GM06990 (cell line): Measurements from ENCODE around the gene FIBP.

Experiments
- DNase-seq: peaks from one replicate; pipeline ENCODE4 v3.0.0-alpha.2; 2011; ENCODE audit not compliant: insufficient read length; ENCODE audit errors: extremely low read depth
- H3K27me3 ChIP-seq: replicated peaks from 2 replicates; pipeline ENCODE4 v1.6.0; 2011; ENCODE audit warnings: low read length; ENCODE audit not compliant: control insufficient read depth, insufficient read depth
- H3K36me3 ChIP-seq: 2 replicates; pipeline ENCODE4 v1.5.1; 2011; ENCODE audit warnings: low read length; ENCODE audit not compliant: control insufficient read depth, insufficient read depth
- H3K4me3 ChIP-seq: replicated peaks from 2 replicates; pipeline ENCODE4 v1.5.1; 2011; ENCODE audit warnings: low read depth, mild to moderate bottlenecking, control low read depth, low read length
- CTCF ChIP-seq: IDR thresholded peaks from 2 replicates; pipeline ENCODE4 v1.5.1; 2011; ENCODE audit warnings: low read length, control low read depth, mild to moderate bottlenecking, inconsistent platforms; ENCODE audit not compliant: insufficient read depth, poor library complexity, severe bottlenecking

The FIBP gene

DNA sequence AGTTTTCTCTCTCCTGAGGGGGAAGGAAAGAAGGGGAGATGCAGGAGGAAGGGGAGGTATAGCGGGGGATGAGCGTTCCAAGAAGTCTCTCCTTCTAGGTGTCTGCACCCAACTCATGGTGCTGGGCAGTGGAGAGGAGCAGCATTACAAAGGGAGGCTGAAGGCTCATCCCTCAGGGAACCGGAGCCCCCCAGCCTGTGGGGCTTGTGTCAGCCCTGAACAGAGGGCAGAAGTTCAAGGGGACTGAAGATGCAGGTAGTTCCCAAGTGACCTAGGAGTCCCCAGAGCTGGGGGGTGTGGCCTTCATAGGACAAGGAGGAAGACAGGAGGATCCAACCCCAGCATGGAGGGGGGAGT, 28.8 kb upstream of the FIBP start:
- Histone ChIP-seq H3K4me3 (no peak overlapping the region), H3K36me3 (peaks cover 3% of the 10 kb centered on the region), H3K27me3 (no peaks in the 10 kb centered on the region)
- DNase-seq, result no peak
- no peak for TF ChIP-seq CTCF

DNA sequence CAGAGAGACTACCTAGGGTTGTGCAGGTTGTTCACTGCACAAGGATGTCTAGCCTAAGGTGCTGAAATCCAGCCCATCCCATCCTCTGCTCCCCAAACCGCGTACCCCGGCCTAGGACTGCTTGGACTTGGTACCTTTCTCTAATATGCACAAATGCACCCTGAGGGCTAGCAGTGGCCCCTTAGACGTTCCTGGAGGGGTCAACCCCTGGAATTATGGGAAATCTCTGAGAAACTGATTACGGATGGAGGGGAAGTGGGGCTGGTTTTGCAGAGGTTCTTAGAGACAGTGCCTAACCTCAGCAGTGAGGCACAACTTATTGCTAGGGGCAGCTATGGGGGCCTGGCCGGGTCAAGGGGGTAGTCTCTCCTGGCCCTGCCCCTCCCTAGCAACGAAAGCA, 28.1 kb upstream of the FIBP start:
- no peak for DNase-seq

DNA sequence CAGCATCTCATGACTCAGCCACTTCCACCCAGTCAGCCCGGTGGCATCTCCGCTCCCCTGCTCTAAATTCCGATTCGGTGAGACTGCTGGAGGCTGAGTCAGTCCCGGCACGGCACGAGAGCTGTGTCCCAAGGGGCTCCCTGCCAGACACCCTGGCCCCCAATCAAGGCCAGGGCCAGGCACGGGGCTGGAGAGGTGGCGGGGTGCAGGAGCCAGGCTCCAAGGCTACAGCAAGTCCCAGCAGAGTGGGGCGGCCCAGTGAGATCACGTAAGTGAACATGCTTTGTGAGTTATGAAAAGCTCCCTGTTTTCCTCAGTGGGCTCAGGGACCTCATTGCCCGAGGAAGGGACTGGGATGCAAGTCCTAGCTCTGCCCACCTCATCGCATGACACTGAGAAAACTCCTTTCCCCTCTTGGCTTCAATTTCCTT, 27.6 kb upstream of the FIBP start:
- Histone ChIP-seq H3K36me3 (peaks cover 2% of the 10 kb centered on the region), H3K27me3 (no peaks in the 10 kb centered on the region), H3K4me3 (no peak overlapping the region)
- no peak for TF ChIP-seq CTCF
- DNase-seq, result no peak

More for the DNA sequence above, 28.1 kb upstream of the FIBP start:
- Histone ChIP-seq H3K4me3 (no peak overlapping the region), H3K27me3 (no peaks in the 10 kb centered on the region), H3K36me3 (peaks cover 2% of the 10 kb centered on the region)
- no peak for TF ChIP-seq CTCF

GRCh38 chr11:65915101-65915820, 27.0 kb upstream of the FIBP start:
- no peak for DNase-seq
- no peaks in the 10 kb centered on the region for H3K27me3 ChIP-seq
- H3K36me3 ChIP-seq, result peaks cover 2% of the 10 kb centered on the region
- H3K4me3 ChIP-seq, result no peak overlapping the region
- no peak for TF ChIP-seq CTCF

- no peaks in the 10 kb centered on the region for H3K27me3 ChIP-seq
- no peak for TF ChIP-seq CTCF
- DNase-seq, result no peak
- H3K36me3 ChIP-seq, result peaks cover 2% of the 10 kb centered on the region
- no peak overlapping the region for H3K4me3 ChIP-seq
Observed at GRCh38 chr11:65912845-65913244, 24.6 kb upstream of the FIBP start.
